GM23338 (cell line): ENCODE data around the gene CEP44. TPM values are rescaled to one million over a fixed set of nuclear protein-coding genes. Genes with fewer than 3 reads are reported as not detected.

Experiments
- ATAC-seq: fragments of 200-7000 bp; cut with Tn5 transposase; 3 replicates; pipeline ENCODE4 v1.9.1; 2020
- DNase-seq: peaks from one replicate; pipeline ENCODE4 v3.0.0-alpha.2; 2015; ENCODE audit warnings: low spot score
- H2AFZ ChIP-seq: fragments of 200-600 bp; sonication (generic); 2 replicates; pipeline ENCODE4 v1.8.0; 2016; ENCODE audit warnings: antibody characterized with exemption, mild to moderate bottlenecking, moderate library complexity
- H3F3A ChIP-seq: fragments of 200-600 bp; sonication (generic); replicated peaks from 2 replicates; pipeline ENCODE4 v1.8.0; 2017; ENCODE audit warnings: antibody characterized with exemption, mixed run types, low read depth
- H3K27ac ChIP-seq: fragments of 200-600 bp; sonication (generic); 2 replicates; pipeline ENCODE4 v1.6.1; 2016; ENCODE audit warnings: low read depth
- H3K27me3 ChIP-seq: fragments of 200-600 bp; sonication (generic); 2 replicates; pipeline ENCODE4 v1.8.0; 2016; ENCODE audit warnings: mild to moderate bottlenecking, mixed run types, moderate library complexity; ENCODE audit not compliant: insufficient read depth
- H3K36me3 ChIP-seq: fragments of 200-600 bp; sonication (generic); 2 replicates; pipeline ENCODE4 v1.8.0; 2016; ENCODE audit warnings: mild to moderate bottlenecking; ENCODE audit not compliant: insufficient read depth
- H3K4me1 ChIP-seq: fragments of 200-600 bp; sonication (generic); 2 replicates; pipeline ENCODE4 v1.8.0; 2016; ENCODE audit warnings: mild to moderate bottlenecking, moderate library complexity; ENCODE audit not compliant: insufficient read depth
- H3K4me2 ChIP-seq: fragments of 200-600 bp; sonication (generic); 2 replicates; pipeline ENCODE4 v1.7.1; 2017; ENCODE audit warnings: mixed run types
- H3K4me3 ChIP-seq: fragments of 200-600 bp; sonication (generic); 2 replicates; pipeline ENCODE4 v1.6.1; 2016; ENCODE audit warnings: mixed run types
- H3K79me2 ChIP-seq: fragments of 200-600 bp; sonication (generic); replicated peaks from 2 replicates; pipeline ENCODE4 v1.8.0; 2017; ENCODE audit warnings: mild to moderate bottlenecking; ENCODE audit not compliant: insufficient read depth
- H3K9me2 ChIP-seq: fragments of 200-600 bp; sonication (generic); 2 replicates; pipeline ENCODE4 v1.8.0; 2017; ENCODE audit not compliant: insufficient read depth
- H4K20me1 ChIP-seq: fragments of 200-600 bp; sonication (generic); replicated peaks from 2 replicates; pipeline ENCODE4 v1.8.0; 2017; ENCODE audit warnings: mild to moderate bottlenecking; ENCODE audit not compliant: insufficient read depth
- H3K27ac Mint-ChIP-seq: 2 replicates; pipeline ENCODE4 v1.8.0; 2020; ENCODE audit warnings: inconsistent platforms, mild to moderate bottlenecking, moderate library complexity, mixed read lengths
- H3K27me3 Mint-ChIP-seq: 3 replicates; pipeline ENCODE4 v1.8.0; 2022; ENCODE audit warnings: low read depth, mild to moderate bottlenecking, moderate library complexity, mixed read lengths, inconsistent platforms; ENCODE audit not compliant: insufficient read depth, poor library complexity
- H3K36me3 Mint-ChIP-seq: 3 replicates; pipeline ENCODE4 v1.8.0; 2021; ENCODE audit warnings: low read depth, mild to moderate bottlenecking, inconsistent platforms, moderate library complexity, mixed read lengths
- H3K4me1 Mint-ChIP-seq: 3 replicates; pipeline ENCODE4 v1.8.0; 2020; ENCODE audit warnings: mild to moderate bottlenecking, inconsistent platforms, mixed read lengths
- H3K4me3 Mint-ChIP-seq: 3 replicates; pipeline ENCODE4 v1.8.0; 2021; ENCODE audit warnings: moderate library complexity, mild to moderate bottlenecking, inconsistent platforms, mixed read lengths
- H3K9me3 Mint-ChIP-seq: 3 replicates; pipeline ENCODE4 v1.8.0; 2020; ENCODE audit warnings: moderate library complexity, mild to moderate bottlenecking, inconsistent platforms, mixed read lengths
- CREB1 ChIP-seq: fragments of 250-450 bp; sonication (Bioruptor Pico); IDR thresholded peaks from 2 replicates; pipeline ENCODE4 v1.5.0; 2020; ENCODE audit warnings: low read depth, mild to moderate bottlenecking, moderate library complexity
- EZH2 ChIP-seq: fragments of 200-600 bp; sonication (generic); IDR thresholded peaks from one replicate; pipeline ENCODE4 v1.8.0; 2017; ENCODE audit warnings: antibody characterized with exemption, mild to moderate bottlenecking, low read depth; ENCODE audit not compliant: unreplicated experiment
- JUNB ChIP-seq: IDR thresholded peaks from one replicate; pipeline ENCODE4 v1.6.1; 2016; ENCODE audit warnings: antibody characterized with exemption; ENCODE audit not compliant: unreplicated experiment
- POLR2AphosphoS5 ChIP-seq: IDR thresholded peaks from 2 replicates; pipeline ENCODE4 v1.6.1; 2016; ENCODE audit warnings: antibody characterized with exemption, low read depth
- STAT1 ChIP-seq: IDR thresholded peaks from one replicate; pipeline ENCODE4 v1.6.1; 2016; ENCODE audit warnings: antibody characterized with exemption; ENCODE audit not compliant: unreplicated experiment
- ZNF114 ChIP-seq: fragments of 250-450 bp; sonication (Bioruptor Pico); IDR thresholded peaks from 2 replicates; pipeline ENCODE4 v1.5.0; 2020; ENCODE audit warnings: mild to moderate bottlenecking, moderate library complexity
- polyA plus RNA-seq: library from polyadenylated mRNA; unstranded; fragments of >200 nt; fragmentation: Nextera tagmentation; extraction: Ambion mirVana; gene quantifications from 2 replicates; pipeline ENCODE4 v1.2.1, GENCODE V29; 2016
- total RNA-seq: library from RNA; depleted of rRNA; stranded (reverse); fragments of >200 nt; shearing (Covaris generic); gene quantifications from 2 replicates; pipeline ENCODE4 v1.2.3, GENCODE V29; 2014
- TF ChIP-seq, protein P1 (sequence below), 2 experiments: fragments of 200-600 bp in 1 of 2; sonication (generic) in 1 of 2; conservative IDR thresholded peaks; 2 replicates each; pipeline versions ENCODE4 v1.5.1 to v1.6.1; 2016 to 2017; ENCODE audit warnings: antibody characterized with exemption in 2 of 2, low read depth in 2 of 2, mild to moderate bottlenecking in 2 of 2, moderate library complexity in 1 of 2
- TF ChIP-seq, protein P2 (sequence below): IDR thresholded peaks from 2 replicates; pipeline ENCODE4 v1.6.1; 2016; ENCODE audit warnings: antibody characterized with exemption
- TF ChIP-seq, protein P3 (sequence below): fragments of 250-450 bp; sonication (Bioruptor Pico); IDR thresholded peaks from 2 replicates; pipeline ENCODE4 v1.5.0; 2020; ENCODE audit warnings: mild to moderate bottlenecking, moderate library complexity
- TF ChIP-seq, protein P4 (sequence below): IDR thresholded peaks from one replicate; pipeline ENCODE4 v1.6.1; 2018; ENCODE audit warnings: antibody characterized with exemption; ENCODE audit not compliant: unreplicated experiment

Gene CEP44
- total and polyA plus RNA-seq, 2 experiments from 2014 or later, result 12.1 to 17.4 TPM

DNA sequence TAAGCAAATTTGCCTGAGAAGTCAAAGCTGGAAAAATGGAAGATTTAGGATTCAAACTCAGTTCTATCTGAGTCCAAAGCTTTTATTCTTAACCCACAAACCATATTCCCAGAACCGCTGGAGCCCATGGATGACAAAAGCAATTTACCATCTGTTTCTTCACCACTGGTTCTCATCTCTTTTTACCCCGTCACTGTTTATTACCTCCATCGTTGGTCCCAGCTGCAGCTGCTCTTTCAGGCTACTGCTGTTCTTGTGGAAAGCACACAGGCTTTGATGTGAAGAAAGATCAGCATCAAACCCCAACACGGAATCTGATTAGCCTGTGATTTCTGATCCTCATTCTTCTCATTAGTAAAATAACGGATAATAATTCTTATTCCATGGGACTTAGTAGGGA is 9.8 kb upstream of the CEP44 start (continued):
- TF ChIP-seq, protein P1, sequence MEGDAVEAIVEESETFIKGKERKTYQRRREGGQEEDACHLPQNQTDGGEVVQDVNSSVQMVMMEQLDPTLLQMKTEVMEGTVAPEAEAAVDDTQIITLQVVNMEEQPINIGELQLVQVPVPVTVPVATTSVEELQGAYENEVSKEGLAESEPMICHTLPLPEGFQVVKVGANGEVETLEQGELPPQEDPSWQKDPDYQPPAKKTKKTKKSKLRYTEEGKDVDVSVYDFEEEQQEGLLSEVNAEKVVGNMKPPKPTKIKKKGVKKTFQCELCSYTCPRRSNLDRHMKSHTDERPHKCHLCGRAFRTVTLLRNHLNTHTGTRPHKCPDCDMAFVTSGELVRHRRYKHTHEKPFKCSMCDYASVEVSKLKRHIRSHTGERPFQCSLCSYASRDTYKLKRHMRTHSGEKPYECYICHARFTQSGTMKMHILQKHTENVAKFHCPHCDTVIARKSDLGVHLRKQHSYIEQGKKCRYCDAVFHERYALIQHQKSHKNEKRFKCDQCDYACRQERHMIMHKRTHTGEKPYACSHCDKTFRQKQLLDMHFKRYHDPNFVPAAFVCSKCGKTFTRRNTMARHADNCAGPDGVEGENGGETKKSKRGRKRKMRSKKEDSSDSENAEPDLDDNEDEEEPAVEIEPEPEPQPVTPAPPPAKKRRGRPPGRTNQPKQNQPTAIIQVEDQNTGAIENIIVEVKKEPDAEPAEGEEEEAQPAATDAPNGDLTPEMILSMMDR (conservative IDR thresholded peaks at IDR 0.05; ENCODE audit: low read depth in 2 of 2), result no peak
- TF ChIP-seq CREB1 (CRISPR knock-in tag), result no peak
- TF ChIP-seq ZNF114, result no peak

DNA sequence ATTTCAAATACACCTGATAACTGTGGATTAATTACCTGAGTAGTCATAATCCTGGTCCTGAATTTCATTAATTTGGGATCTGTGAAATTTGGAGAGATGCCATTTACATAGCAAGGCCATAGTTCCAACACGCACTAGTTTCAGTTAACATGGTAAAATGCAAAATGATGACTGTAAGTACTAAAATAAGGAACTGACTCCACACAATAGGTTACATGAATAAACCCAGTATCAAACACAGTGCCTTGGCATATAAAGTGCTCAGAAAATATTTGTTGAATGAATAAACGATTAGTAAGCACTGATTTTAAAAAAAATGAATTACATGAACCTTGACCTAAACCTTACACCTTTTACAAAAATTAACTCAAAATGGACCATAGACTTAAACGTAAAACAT is 9.3 kb upstream of the CEP44 start:
- Histone ChIP-seq H3F3A (no peaks in the 10 kb centered on the region), H2AFZ (no peak overlapping the region), H4K20me1 (no peaks in the 10 kb centered on the region; the same call in 1 of the 2 replicates), H3K4me1 (no peaks in the 10 kb centered on the region), H3K4me3 (no peak overlapping the region), H3K36me3 (no peaks in the 10 kb centered on the region), H3K27me3 (no peaks in the 10 kb centered on the region), H3K4me2 (no peak overlapping the region), H3K79me2 (no peaks in the 10 kb centered on the region), H3K27ac (no peak overlapping the region), H3K9me2 (no peaks in the 10 kb centered on the region)
- DNase-seq, result no peak
- no peaks in the 10 kb centered on the region for H3K4me1 Mint-ChIP-seq
- ATAC-seq, result no peak
- no peak overlapping the region for H3K4me3 Mint-ChIP-seq
- peaks cover 2% of the 10 kb centered on the region for H3K27me3 Mint-ChIP-seq
- no peaks in the 10 kb centered on the region for H3K9me3 Mint-ChIP-seq
- no peaks in the 10 kb centered on the region for H3K36me3 Mint-ChIP-seq
- H3K27ac Mint-ChIP-seq, result no peak overlapping the region
- TF ChIP-seq POLR2AphosphoS5 (no peak), ZNF114 (no peak), STAT1 (no peak), JUNB (no peak), EZH2 (no peak), CREB1 (CRISPR knock-in tag) (no peak)
- TF ChIP-seq, protein P2, sequence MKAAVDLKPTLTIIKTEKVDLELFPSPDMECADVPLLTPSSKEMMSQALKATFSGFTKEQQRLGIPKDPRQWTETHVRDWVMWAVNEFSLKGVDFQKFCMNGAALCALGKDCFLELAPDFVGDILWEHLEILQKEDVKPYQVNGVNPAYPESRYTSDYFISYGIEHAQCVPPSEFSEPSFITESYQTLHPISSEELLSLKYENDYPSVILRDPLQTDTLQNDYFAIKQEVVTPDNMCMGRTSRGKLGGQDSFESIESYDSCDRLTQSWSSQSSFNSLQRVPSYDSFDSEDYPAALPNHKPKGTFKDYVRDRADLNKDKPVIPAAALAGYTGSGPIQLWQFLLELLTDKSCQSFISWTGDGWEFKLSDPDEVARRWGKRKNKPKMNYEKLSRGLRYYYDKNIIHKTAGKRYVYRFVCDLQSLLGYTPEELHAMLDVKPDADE, result no peak
- TF ChIP-seq, protein P1 (conservative IDR thresholded peaks at IDR 0.05; ENCODE audit: low read depth in 2 of 2), result no peak
- TF ChIP-seq, protein P3, sequence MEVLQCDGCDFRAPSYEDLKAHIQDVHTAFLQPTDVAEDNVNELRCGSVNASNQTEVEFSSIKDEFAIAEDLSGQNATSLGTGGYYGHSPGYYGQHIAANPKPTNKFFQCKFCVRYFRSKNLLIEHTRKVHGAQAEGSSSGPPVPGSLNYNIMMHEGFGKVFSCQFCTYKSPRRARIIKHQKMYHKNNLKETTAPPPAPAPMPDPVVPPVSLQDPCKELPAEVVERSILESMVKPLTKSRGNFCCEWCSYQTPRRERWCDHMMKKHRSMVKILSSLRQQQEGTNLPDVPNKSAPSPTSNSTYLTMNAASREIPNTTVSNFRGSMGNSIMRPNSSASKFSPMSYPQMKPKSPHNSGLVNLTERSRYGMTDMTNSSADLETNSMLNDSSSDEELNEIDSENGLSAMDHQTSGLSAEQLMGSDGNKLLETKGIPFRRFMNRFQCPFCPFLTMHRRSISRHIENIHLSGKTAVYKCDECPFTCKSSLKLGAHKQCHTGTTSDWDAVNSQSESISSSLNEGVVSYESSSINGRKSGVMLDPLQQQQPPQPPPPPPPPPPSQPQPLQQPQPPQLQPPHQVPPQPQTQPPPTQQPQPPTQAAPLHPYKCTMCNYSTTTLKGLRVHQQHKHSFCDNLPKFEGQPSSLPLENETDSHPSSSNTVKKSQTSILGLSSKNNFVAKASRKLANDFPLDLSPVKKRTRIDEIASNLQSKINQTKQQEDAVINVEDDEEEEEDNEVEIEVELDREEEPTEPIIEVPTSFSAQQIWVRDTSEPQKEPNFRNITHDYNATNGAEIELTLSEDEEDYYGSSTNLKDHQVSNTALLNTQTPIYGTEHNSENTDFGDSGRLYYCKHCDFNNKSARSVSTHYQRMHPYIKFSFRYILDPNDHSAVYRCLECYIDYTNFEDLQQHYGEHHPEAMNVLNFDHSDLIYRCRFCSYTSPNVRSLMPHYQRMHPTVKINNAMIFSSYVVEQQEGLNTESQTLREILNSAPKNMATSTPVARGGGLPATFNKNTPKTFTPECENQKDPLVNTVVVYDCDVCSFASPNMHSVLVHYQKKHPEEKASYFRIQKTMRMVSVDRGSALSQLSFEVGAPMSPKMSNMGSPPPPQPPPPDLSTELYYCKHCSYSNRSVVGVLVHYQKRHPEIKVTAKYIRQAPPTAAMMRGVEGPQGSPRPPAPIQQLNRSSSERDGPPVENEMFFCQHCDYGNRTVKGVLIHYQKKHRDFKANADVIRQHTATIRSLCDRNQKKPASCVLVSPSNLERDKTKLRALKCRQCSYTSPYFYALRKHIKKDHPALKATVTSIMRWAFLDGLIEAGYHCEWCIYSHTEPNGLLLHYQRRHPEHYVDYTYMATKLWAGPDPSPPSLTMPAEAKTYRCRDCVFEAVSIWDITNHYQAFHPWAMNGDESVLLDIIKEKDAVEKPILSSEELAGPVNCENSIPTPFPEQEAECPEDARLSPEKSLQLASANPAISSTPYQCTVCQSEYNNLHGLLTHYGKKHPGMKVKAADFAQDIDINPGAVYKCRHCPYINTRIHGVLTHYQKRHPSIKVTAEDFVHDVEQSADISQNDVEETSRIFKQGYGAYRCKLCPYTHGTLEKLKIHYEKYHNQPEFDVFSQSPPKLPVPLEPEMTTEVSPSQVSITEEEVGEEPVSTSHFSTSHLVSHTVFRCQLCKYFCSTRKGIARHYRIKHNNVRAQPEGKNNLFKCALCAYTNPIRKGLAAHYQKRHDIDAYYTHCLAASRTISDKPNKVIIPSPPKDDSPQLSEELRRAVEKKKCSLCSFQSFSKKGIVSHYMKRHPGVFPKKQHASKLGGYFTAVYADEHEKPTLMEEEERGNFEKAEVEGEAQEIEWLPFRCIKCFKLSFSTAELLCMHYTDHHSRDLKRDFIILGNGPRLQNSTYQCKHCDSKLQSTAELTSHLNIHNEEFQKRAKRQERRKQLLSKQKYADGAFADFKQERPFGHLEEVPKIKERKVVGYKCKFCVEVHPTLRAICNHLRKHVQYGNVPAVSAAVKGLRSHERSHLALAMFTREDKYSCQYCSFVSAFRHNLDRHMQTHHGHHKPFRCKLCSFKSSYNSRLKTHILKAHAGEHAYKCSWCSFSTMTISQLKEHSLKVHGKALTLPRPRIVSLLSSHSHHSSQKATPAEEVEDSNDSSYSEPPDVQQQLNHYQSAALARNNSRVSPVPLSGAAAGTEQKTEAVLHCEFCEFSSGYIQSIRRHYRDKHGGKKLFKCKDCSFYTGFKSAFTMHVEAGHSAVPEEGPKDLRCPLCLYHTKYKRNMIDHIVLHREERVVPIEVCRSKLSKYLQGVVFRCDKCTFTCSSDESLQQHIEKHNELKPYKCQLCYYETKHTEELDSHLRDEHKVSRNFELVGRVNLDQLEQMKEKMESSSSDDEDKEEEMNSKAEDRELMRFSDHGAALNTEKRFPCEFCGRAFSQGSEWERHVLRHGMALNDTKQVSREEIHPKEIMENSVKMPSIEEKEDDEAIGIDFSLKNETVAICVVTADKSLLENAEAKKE (CRISPR knock-in tag), result no peak
- TF ChIP-seq, protein P4, sequence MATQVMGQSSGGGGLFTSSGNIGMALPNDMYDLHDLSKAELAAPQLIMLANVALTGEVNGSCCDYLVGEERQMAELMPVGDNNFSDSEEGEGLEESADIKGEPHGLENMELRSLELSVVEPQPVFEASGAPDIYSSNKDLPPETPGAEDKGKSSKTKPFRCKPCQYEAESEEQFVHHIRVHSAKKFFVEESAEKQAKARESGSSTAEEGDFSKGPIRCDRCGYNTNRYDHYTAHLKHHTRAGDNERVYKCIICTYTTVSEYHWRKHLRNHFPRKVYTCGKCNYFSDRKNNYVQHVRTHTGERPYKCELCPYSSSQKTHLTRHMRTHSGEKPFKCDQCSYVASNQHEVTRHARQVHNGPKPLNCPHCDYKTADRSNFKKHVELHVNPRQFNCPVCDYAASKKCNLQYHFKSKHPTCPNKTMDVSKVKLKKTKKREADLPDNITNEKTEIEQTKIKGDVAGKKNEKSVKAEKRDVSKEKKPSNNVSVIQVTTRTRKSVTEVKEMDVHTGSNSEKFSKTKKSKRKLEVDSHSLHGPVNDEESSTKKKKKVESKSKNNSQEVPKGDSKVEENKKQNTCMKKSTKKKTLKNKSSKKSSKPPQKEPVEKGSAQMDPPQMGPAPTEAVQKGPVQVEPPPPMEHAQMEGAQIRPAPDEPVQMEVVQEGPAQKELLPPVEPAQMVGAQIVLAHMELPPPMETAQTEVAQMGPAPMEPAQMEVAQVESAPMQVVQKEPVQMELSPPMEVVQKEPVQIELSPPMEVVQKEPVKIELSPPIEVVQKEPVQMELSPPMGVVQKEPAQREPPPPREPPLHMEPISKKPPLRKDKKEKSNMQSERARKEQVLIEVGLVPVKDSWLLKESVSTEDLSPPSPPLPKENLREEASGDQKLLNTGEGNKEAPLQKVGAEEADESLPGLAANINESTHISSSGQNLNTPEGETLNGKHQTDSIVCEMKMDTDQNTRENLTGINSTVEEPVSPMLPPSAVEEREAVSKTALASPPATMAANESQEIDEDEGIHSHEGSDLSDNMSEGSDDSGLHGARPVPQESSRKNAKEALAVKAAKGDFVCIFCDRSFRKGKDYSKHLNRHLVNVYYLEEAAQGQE, result no peak
